Stimulated activated CD8-positive, alpha-beta memory T cell treated with anti-CD3 and anti-CD28 coated beads, Interleukin-15, amount 100 ng/mL, for 48 hours (primary cell): ENCODE data around the gene MRPS7.
"Not testable (repeated sequence)": the region's sequence is repeated elsewhere in the genome, so short reads cannot be mapped to it uniquely, and the experiment has no call there.

ENCODE experiments used
- DNase-seq, 2 donors: peaks; one replicate each; pipeline ENCODE4 v3.0.0-alpha.2; 2020; ENCODE audit warnings: low read depth in 2 of 2

Gene MRPS7

GRCh38 chr17:75244133-75244866 is 17.4 kb upstream of the MRPS7 start:
- no peak for DNase-seq

DNA sequence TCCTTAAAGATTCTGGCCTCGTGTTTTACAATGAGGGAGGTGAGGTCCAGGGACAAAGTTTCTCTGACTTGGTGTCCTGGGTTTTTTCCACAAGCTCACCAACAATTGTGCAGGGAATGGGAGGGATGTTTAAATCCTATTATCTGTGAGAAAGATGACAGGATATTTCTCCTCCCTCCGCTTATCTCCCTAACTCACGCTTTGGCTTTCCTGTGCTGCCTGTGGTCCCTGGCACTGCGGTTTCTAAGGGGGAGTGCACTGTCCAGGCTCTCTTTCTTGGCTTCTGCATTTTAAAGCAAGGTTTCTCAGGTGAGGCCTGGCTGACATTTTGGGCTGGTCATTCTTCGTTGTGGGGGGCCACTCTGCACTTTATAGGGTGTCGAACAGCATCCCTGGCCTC is 16.7 kb upstream of the MRPS7 start:
- DNase-seq = no peak

DNA sequence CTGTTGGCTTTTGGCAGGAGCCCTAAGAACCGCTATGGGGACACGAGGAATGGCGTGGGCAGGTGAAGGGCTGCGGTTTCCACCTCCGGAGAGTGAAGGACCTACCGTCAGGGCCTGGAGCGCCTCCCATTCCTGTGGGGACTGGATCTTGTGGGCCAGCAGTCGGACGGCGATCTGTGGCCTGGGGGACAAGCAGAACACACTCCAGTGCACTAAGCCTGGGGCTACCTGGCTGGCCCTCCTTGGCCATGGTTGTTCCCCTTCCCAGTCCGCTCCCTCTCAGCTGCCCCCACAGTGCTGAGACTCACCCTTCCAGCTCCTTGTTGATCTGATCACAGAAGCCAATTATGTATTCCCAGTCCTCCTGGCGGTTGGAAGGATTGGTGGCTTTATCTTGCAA is 15.3 kb upstream of the MRPS7 start:
- no peak for DNase-seq

DNA sequence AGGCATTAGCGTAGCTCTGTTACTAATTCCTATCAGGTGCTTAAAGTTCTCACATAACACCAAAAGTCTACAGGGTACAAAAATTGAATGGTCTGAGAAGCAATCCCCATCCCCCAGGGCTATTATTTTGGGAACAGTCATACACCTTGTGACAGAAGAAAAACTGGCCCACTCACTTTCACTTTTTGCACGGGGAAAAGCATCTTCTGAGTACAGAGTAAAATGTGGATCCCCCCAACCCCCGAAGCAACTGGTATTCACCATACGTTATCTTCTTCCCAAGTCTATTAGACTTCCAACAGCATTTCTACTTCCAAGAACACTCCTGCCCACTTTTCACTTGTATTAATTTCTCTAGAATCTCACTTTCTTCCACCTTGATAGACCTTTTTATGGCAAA is 12.1 kb upstream of the MRPS7 start:
- no peak for DNase-seq

DNA sequence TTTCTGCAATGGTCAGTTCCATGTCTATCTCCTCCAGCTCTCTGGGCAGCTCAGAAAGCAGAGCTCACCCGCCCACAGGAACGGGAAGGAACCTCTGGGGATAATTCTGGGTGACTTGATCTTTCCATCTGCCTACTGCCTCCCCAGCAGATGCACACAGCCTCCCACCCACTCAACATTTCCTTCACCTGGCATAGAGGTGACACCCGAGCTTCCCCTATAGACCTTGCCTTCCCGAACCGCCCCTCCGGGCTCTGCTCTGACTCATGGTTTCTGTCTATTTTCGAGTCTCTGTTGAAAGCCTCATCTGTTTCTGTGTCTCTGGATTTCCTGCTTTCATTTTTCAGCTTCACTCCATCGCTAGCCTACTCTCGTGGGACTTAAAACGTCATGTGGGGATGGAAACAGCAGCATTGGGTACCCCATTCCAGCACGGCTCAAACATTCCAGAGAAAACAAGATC is 11.6 kb upstream of the MRPS7 start:
- DNase-seq = peak; percentile 81 to 82

DNA sequence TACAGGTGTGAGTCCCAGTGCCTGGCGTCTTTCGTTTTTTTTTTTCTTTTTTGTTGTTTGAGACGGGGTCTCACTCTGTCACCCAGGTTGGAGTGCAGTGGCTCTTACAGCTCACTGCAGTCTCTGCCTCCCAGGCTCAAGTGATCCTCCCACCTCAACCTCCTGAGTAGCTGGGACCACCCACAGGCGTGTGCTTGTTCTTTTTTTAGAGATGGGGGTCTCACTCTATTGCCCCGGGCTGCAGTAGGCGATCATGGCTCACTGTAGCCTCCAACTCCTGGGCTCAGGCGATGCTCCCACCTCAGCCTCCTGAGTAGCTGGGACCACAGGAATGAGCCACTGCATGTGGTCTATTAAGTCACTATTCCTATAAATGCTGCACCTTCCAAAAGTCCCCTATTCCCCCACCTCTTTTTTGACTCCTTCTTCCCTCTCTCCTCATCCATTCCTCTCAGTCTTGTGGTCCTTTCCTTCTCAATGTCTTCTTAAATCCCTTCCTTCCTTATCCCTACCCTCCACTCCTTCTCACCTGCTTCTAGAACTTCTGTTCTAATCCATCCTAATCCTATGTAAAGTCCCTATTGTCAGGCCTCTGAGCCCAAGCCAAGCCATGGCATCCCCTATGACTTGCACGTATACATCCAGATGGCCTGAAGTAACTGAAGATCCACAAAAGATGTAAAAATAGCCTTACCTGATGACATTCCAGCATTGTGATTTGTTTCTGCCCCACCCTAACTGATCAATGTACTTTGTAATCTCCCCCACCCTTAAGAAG is 9.5 kb upstream of the MRPS7 start:
- DNase-seq = no peak

- not testable (repeated sequence) for DNase-seq
Observed at GRCh38 chr17:75255954-75256698, 5.6 kb upstream of the MRPS7 start.

- not testable (repeated sequence) for DNase-seq
Observed at GRCh38 chr17:75257228-75257627, 4.5 kb upstream of the MRPS7 start.

- DNase-seq = no peak
Observed at GRCh38 chr17:75260641-75261335, 891 bp upstream of the MRPS7 start.

- DNase-seq = no peak
Observed at GRCh38 chr17:75262112-75262606, 480 bp downstream of the MRPS7 start.

DNA sequence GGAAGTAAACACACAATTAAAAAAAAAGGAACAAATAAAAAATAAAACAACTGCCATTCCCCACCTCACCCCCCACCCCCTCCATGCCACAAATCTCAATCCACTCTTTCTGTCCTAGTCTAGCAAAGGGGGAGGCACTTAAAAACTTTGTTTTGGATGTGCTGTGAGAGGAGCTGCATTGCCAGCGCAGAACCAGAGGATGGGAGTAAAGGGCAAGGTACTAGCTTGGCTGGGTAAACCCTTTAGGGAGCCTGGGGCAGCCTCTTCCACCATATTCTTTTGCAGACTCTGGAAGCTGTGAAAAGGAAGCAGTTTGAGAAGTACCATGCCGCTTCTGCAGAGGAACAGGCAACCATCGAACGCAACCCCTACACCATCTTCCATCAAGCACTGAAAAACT is 1.4 kb downstream of the MRPS7 start:
- DNase-seq = no peak

DNA sequence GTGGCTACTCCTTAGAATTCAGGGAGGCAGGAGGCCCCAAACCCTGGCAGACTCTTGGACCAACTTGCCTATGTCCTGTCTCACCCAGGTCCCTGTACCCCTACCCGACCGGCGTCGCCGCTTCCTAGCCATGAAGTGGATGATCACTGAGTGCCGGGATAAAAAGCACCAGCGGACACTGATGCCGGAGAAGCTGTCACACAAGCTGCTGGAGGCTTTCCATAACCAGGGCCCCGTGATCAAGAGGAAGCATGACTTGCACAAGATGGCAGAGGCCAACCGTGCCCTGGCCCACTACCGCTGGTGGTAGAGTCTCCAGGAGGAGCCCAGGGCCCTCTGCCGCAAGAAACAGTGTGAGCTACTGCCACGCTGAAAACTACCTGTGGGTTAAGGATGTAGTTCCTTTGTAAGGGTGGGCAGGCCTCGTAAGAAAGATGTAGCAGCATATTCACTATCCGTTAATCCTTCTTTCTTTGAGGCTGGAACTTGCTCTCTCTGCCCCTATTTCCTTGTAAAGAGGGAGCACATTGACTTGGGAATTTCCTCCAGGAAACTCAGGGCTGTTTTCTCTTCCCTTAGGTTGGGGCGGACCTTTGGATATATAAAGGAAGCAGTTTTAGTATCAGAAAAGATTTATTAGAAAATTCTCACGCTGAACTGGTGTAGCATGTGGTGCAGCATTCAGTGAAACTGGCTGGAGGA is 4.1 kb downstream of the MRPS7 start:
- DNase-seq = no peak

DNA sequence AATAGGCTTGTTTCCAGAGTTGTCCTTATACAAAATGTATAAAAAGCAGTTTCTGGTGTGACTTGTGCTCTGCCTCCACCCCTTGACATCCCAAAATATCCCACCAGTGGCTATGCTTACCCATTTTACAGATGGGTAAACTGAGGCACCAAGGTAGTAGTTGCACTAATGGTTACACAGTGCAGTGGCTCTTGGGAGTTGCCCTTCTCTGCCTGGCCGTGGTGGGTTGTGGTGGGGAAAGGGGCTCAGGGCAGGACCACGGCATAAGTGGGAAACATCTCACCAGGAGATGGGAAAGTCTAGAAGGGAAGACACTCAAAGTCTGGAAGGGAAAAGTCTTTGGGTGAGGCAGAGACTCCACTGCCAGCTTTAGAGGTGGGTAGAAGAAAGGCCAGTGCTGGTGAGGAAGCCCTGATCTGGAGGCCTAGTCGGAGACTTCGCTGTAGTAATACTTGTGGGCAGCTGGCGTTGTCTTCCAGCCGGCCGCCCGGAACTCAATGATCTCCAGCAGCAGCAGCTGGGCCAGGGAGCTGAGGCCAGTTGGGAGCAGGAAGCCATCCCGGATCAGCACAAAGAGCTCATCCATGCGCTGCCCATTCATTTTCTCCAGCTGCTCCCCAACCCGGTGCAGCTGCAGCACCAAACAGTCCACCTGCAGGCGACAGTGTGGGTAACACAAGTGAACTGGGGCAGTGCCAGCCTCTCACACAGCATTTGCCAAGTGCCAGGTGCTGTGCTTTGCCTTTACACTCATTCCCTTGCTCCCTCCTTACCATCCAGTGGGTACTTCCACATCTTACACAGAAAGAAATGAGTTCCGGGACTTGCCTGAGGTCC is 4.9 kb downstream of the MRPS7 start:
- DNase-seq = no peak

DNA sequence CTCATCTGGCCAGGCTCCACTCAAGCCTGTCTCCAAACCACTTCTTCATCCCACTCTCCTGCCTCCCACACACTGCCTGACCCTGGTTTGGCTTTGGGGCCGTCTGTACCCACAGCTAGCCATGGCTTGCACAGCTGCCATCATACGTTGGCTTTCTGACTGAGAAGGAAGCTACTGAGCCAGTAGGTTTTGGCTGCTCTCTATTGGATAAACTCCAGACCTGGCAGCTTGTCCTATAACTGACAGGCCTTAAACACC is 5.4 kb downstream of the MRPS7 start:
- no peak for DNase-seq

DNA sequence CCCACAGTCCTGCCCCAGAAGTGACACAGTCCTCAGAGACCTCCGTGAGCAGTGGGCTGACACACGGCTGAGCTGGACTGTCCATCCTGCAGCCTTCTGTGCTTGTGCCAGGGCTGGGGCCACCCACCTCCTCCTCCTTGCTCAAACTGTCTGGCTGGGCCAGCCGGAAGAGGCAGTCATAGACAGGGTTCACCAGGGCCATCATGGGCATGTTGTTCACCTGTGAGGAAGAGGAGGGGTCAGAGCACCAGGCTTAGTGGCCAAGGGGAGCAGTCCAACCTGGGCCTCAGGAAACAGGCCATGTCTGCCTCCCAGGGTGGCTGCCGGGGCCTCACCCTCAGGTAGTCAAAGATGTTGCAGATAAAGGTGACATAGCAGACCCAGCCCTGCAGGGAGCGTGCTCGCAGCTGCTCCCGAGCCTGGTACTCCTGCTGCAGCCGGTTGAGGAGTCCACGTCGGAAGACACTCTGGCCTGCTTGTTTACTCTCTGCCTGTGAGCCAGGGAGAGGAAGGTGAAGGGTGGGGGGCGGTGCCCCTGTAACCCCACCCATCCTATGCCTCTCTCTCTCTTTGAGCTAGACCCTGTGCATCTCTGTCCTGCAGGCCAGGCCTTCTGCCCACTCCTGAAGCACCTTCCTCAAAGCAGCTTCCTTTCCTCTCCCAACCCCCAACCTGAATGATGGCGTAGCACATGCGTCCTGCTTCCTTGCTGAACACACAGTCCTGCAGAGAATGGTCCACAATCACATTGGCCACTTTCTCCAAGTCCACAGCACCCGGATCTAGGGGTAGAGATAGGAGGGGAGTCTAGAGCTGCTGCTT is 5.9 kb downstream of the MRPS7 start:
- no peak for DNase-seq

DNA sequence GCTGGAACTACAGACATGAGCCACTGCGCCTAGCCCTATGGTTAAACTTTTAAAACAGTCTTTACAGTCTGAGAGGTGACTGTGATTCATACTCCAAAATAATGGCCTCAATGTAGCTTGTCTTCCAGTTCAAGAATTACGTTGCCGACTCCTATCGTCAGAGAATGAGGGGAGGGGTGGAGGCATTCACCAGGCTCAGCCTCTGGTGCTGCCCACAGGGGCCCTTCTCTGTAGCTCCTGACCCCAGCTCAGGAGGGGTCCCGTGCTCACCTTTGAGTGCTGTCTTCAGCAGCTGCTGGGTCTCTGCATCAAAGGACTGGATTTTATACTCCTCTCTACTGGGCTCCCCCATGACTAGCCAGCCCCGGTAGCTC is 8.2 kb downstream of the MRPS7 start:
- no peak for DNase-seq

- DNase-seq = peak; percentile 55 to 66
Observed at GRCh38 chr17:75270218-75270965, 8.7 kb downstream of the MRPS7 start.

DNA sequence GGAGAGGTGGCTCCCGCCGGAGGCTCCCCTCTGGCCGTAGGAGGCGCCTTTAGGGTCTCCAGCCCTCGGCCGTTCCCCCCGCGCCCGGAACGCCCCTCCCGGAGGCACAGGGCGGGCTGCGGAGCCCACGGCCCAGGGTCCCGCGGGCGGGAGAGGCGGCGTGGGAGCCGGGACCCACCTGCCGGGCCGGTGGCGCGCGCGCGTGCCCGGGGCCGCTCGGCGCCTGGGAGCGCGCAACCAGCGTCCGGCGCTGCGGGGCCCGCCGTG is 9.2 kb downstream of the MRPS7 start, which contains the start of gene MIF4GD:
Gene MIF4GD, minus strand, starts transcription at position 266 of the 267 bp plus-strand sequence. CDS start 1,036 bp downstream, outside the sequence.
- no peak for DNase-seq
